GM12878 (cell line): ENCODE measurements around the gene RBMS1. TPM values are rescaled to one million over a fixed set of nuclear protein-coding genes. Genes with fewer than 3 reads are reported as not detected.

ENCODE experiments used
- ATAC-seq: fragments of 200-7000 bp; cut with Tn5 transposase; 3 replicates; pipeline ENCODE4 v1.9.1; 2020; ENCODE audit warnings: mild to moderate bottlenecking, moderate library complexity
- BruUV-seq: library from RNA; stranded (reverse); fragments of 400-500 nt; replicated peaks from 2 replicates; lab custom pipeline; 2021; lab: Mats Ljungman, UMichigan
- CTCF ChIA-PET: fragments of 300-600 bp; sonication (Branson Sonifier 250); formaldehyde crosslinking; extraction: SDS; loops from one replicate; lab custom pipeline; 2021; ENCODE audit warnings: inconsistent platforms; lab: Yijun Ruan, JAX
- POLR2A ChIA-PET: fragments of 350-600 bp; formaldehyde crosslinking; extraction: SDS; loops from one replicate; lab custom pipeline; 2021; ENCODE audit warnings: inconsistent platforms; lab: Charles Lee
- RAD21 ChIA-PET: fragments of 300-600 bp; sonication (Branson Sonifier 250); formaldehyde crosslinking; loops from one replicate; lab custom pipeline; 2023; ENCODE audit warnings: antibody characterized with exemption; ENCODE audit not compliant: unreplicated experiment; lab: Charles Lee
- SMC1A ChIA-PET: fragments of 300-600 bp; sonication (Branson Sonifier 250); formaldehyde crosslinking; loops from one replicate; lab custom pipeline; 2023; ENCODE audit not compliant: unreplicated experiment, uncharacterized antibody; lab: Charles Lee
- DNase-seq: peaks from one replicate; pipeline ENCODE4 v3.0.0-alpha.2; 2011; ENCODE audit warnings: low read depth, low spot score
- FAIRE-seq: peaks from 3 replicates; lab custom pipeline; 2011; peaks lifted over from hg19 to GRCh38; lab: Jason Lieb, UNC
- H2AFZ ChIP-seq: 2 replicates; pipeline ENCODE4 v1.6.0; 2011; ENCODE audit warnings: low read depth, low read length, control low read depth; ENCODE audit not compliant: control insufficient read depth
- H3K27ac ChIP-seq: 2 replicates; pipeline ENCODE4 v1.5.1; 2011; ENCODE audit warnings: control low read depth; ENCODE audit not compliant: control insufficient read depth, insufficient read depth
- H3K27me3 ChIP-seq, 2 experiments: replicated peaks in 1 of 2; 2 replicates each; pipeline versions ENCODE4 v1.6.0 to v1.6.1; 2011; ENCODE audit warnings: low read length in 1 of 2; ENCODE audit not compliant: control insufficient read depth in 2 of 2, insufficient read depth in 2 of 2
- H3K36me3 ChIP-seq, 2 experiments: 2 replicates each; pipeline ENCODE4 v1.5.1; 2011; ENCODE audit warnings: low read length in 1 of 2; ENCODE audit not compliant: control insufficient read depth in 2 of 2, insufficient read depth in 2 of 2
- H3K4me1 ChIP-seq: 2 replicates; pipeline ENCODE4 v1.6.1; 2011; ENCODE audit warnings: mild to moderate bottlenecking, low read length, moderate library complexity, mixed read lengths; ENCODE audit not compliant: control insufficient read depth, insufficient read depth
- H3K4me2 ChIP-seq: 2 replicates; pipeline ENCODE4 v1.6.0; 2011; ENCODE audit warnings: control low read depth; ENCODE audit not compliant: control insufficient read depth, insufficient read depth
- H3K4me3 ChIP-seq: fragments of 200-600 bp; sonication (generic); 2 replicates; pipeline ENCODE4 v1.5.1; 2016
- H3K79me2 ChIP-seq: 2 replicates; pipeline ENCODE4 v1.6.0; 2011; ENCODE audit warnings: low read length; ENCODE audit not compliant: control insufficient read depth, insufficient read depth
- H3K9ac ChIP-seq: 2 replicates; pipeline ENCODE4 v1.8.0; 2011; ENCODE audit warnings: low read length, control low read depth, mixed read lengths; ENCODE audit not compliant: control insufficient read depth, insufficient read depth
- H3K9me3 ChIP-seq: replicated peaks from 3 replicates; pipeline ENCODE4 v1.5.1; 2011; ENCODE audit warnings: mild to moderate bottlenecking, low read length; ENCODE audit not compliant: control insufficient read depth, insufficient read depth
- H4K20me1 ChIP-seq: 2 replicates; pipeline ENCODE4 v1.6.0; 2011; ENCODE audit not compliant: control insufficient read depth, insufficient read depth
- CHD1 ChIP-seq: IDR thresholded peaks from 2 replicates; pipeline ENCODE4 v1.6.1; 2012; ENCODE audit warnings: low read depth, low read length, improper control_type of control experiment
- IKZF1 ChIP-seq: fragments of 450-650 bp; conservative IDR thresholded peaks from 2 replicates; pipeline ENCODE4 v1.6.1; 2017; ENCODE audit warnings: antibody characterized with exemption, mild to moderate bottlenecking
- SUZ12 ChIP-seq: fragments of 200-600 bp; sonication (generic); IDR thresholded peaks from one replicate; pipeline ENCODE4 v1.6.1; 2018; ENCODE audit warnings: antibody characterized with exemption, mild to moderate bottlenecking; ENCODE audit not compliant: unreplicated experiment
- YY1 ChIP-seq: IDR thresholded peaks from 2 replicates; pipeline ENCODE4 v1.6.1; 2011; ENCODE audit warnings: low read depth, mild to moderate bottlenecking, low read length
- WGBS: methylation state at CpG from one replicate; pipeline ENCODE4 v1.1.6; 2016; ENCODE audit warnings: low lambda C conversion rate; ENCODE audit not compliant: insufficient replicate concordance, insufficient coverage; ENCODE audit errors: missing lambda C conversion rate; 5-methylcytosine and 5-hydroxymethylcytosine counted together
- in situ Hi-C: fragments of 300-500 bp; cut with MboI; formaldehyde crosslinking; loops from 9 replicates; pipeline ENCODE4 v1.14.3; 2018; ENCODE audit warnings: mixed read lengths
- intact Hi-C: fragments of 100-400 bp; cut with micrococcal nuclease; formaldehyde crosslinking; loops from one replicate; pipeline ENCODE4 v1.14.2; 2022; ENCODE audit not compliant: unreplicated experiment
- polyA plus RNA-seq, 11 experiments: library from polyadenylated mRNA; depleted of rRNA in 4 of 11; unstranded in 6 of 11; stranded (reverse) in 5 of 11; fragments of >200 nt; fragmentation: Nextera tagmentation in 4 of 11; fragmentation: Illumina TruSeq in 1 of 11; extraction: Ambion mirVana in 4 of 11; extraction: Trizol in 1 of 11; gene quantifications; 1 replicate in 1 of 11; 2 replicates in 10 of 11; pipeline versions ENCODE4 v1.2.1 to v1.2.3, GENCODE V29; 2011 to 2016; ENCODE audit warnings: inconsistent platforms in 2 of 11, missing spikeins in 2 of 11, low read depth in 1 of 11
- total RNA-seq, 4 experiments: library from RNA; depleted of rRNA in 3 of 4; stranded (reverse); fragments of >200 nt in 3 of 4; fragmentation: Illumina TruSeq in 1 of 4; extraction: Trizol in 1 of 4; gene quantifications; 2 replicates each; pipeline versions ENCODE4 v1.2.1 to v1.2.3, GENCODE V29; 2013 to 2021
- TF ChIP-seq, protein P1 (sequence below): IDR thresholded peaks from 2 replicates; pipeline ENCODE4 v1.6.1; 2012; ENCODE audit warnings: low read length, inconsistent platforms
- TF ChIP-seq, protein P2 (sequence below): fragments of 450-650 bp; formaldehyde crosslinking; IDR thresholded peaks from 2 replicates; pipeline ENCODE4 v1.4.0; 2020; ENCODE audit warnings: mild to moderate bottlenecking, moderate library complexity

Gene RBMS1
- total and polyA plus RNA-seq, 10 of the 15 experiments (the other 5 are each of a cell fraction or from before 2014, with no cell fraction given) = 0.04 to 0.31 (median 0.17) TPM; not detected in 1

DNA sequence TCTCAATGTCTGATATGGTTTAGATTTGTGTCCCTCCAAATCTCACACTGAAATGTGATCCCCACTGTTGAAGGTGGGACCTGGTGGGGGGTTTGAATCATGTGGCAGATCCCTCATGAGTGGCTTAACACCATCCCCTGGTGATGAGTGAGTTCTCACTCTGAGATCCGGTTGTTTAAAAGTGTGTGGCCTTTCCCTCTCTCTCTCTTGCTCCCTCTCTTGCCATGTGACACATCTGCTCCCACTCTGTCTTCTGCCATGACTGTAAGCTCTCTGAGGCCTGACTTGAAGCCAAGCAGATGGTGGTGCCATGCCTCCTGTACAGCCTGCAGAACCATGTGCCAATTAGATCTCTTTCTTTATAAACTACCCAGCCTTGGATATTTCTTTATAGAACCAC, 108.8 kb downstream of the RBMS1 start (continued):
- TF ChIP-seq SUZ12 (no peak), YY1 (no peak), CHD1 (no peak)
- TF ChIP-seq, protein P1, sequence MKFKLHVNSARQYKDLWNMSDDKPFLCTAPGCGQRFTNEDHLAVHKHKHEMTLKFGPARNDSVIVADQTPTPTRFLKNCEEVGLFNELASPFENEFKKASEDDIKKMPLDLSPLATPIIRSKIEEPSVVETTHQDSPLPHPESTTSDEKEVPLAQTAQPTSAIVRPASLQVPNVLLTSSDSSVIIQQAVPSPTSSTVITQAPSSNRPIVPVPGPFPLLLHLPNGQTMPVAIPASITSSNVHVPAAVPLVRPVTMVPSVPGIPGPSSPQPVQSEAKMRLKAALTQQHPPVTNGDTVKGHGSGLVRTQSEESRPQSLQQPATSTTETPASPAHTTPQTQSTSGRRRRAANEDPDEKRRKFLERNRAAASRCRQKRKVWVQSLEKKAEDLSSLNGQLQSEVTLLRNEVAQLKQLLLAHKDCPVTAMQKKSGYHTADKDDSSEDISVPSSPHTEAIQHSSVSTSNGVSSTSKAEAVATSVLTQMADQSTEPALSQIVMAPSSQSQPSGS = no peak
- TF ChIP-seq, protein P2, sequence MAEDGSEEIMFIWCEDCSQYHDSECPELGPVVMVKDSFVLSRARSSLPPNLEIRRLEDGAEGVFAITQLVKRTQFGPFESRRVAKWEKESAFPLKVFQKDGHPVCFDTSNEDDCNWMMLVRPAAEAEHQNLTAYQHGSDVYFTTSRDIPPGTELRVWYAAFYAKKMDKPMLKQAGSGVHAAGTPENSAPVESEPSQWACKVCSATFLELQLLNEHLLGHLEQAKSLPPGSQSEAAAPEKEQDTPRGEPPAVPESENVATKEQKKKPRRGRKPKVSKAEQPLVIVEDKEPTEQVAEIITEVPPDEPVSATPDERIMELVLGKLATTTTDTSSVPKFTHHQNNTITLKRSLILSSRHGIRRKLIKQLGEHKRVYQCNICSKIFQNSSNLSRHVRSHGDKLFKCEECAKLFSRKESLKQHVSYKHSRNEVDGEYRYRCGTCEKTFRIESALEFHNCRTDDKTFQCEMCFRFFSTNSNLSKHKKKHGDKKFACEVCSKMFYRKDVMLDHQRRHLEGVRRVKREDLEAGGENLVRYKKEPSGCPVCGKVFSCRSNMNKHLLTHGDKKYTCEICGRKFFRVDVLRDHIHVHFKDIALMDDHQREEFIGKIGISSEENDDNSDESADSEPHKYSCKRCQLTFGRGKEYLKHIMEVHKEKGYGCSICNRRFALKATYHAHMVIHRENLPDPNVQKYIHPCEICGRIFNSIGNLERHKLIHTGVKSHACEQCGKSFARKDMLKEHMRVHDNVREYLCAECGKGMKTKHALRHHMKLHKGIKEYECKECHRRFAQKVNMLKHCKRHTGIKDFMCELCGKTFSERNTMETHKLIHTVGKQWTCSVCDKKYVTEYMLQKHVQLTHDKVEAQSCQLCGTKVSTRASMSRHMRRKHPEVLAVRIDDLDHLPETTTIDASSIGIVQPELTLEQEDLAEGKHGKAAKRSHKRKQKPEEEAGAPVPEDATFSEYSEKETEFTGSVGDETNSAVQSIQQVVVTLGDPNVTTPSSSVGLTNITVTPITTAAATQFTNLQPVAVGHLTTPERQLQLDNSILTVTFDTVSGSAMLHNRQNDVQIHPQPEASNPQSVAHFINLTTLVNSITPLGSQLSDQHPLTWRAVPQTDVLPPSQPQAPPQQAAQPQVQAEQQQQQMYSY = no peak

DNA sequence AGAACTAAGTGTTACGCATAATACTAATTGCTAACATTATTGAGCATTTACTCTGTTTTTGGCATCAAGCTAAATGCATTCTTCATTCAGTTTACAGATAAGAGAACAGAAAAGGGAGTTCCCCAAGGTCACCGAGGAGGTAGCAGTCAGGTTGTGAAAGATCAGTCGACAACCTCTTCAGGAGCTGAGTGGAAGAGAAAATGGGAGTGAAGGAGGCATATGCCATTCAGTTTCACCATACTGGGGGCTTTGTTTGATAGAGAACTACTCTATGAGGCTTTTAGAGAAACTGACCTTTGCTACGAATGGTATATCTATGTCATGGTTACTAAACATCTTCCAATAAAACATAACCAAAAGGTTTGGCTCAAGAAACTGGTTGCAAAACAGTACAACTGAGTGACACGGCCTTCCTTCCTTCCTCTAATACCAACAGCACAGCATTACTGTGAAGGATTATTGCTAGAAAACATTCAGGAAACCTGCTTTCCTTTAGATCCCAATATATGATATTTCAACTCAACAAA, 112.1 kb downstream of the RBMS1 start:
- no peak for ATAC-seq
- no TSS peak for BruUV-seq
- Histone ChIP-seq H3K9ac (no peak overlapping the region), H3K4me1 (no peaks in the 10 kb centered on the region), H2AFZ (no peak overlapping the region), H3K4me2 (no peak overlapping the region), H3K9me3 (no peaks in the 10 kb centered on the region), H3K79me2 (no peaks in the 10 kb centered on the region), H3K4me3 (no peak overlapping the region)
- SMC1A ChIA-PET = interaction anchor here (1.4 kb wide), 1 partner anchor 57 kb away, joined by 3 read pairs; no protein-coding TSS in a partner anchor
- RAD21 ChIA-PET = no interaction called here
- CTCF ChIA-PET = no interaction called here
- intact Hi-C loops = no loop called here
- no peak for TF ChIP-seq IKZF1
- TF ChIP-seq, all 136 proteins: peak for 0
- no peak overlapping the region for H3K27ac ChIP-seq
- H4K20me1 ChIP-seq = no peaks in the 10 kb centered on the region
- no peaks in the 10 kb centered on the region; a peak in 2 of 4 replicates for H3K27me3 ChIP-seq
- in situ Hi-C loops = no loop called here
- DNase-seq (no peak), FAIRE-seq (no peak)
- POLR2A ChIA-PET = no interaction called here
- 20% methylated on average over 5 of the region's 5 CpGs for WGBS
- H3K36me3 ChIP-seq = no peaks in the 10 kb centered on the region
